Muscle layer of duodenum (tissue), 2 donors: ENCODE results near the gene CCDC187.

Experiments used
- H3K27ac ChIP-seq: one replicate; pipeline ENCODE4 v1.7.0; 2013; ENCODE audit warnings: mild to moderate bottlenecking, low read length
- H3K27me3 ChIP-seq: one replicate; pipeline ENCODE4 v1.7.0; 2013; ENCODE audit warnings: low read depth, mild to moderate bottlenecking, control low read depth, low read length
- H3K36me3 ChIP-seq, 2 donors: one replicate each; pipeline ENCODE4 v1.7.0; 2013; ENCODE audit warnings: low read length in 2 of 2, control low read depth in 1 of 2, mild to moderate bottlenecking in 1 of 2; ENCODE audit not compliant: insufficient read depth in 2 of 2, control insufficient read depth in 1 of 2
- H3K4me1 ChIP-seq, 2 donors: one replicate each; pipeline ENCODE4 v1.7.0; 2013; ENCODE audit warnings: low read length in 2 of 2, mild to moderate bottlenecking in 2 of 2, control low read depth in 1 of 2, moderate library complexity in 1 of 2; ENCODE audit not compliant: insufficient read depth in 2 of 2, control insufficient read depth in 1 of 2
- H3K4me3 ChIP-seq, 2 donors: one replicate each; pipeline ENCODE4 v1.7.0; 2013; ENCODE audit warnings: low read length in 2 of 2, low read depth in 1 of 2, mild to moderate bottlenecking in 1 of 2
- H3K9me3 ChIP-seq, 2 donors: one replicate each; pipeline ENCODE4 v1.7.0; 2013; ENCODE audit warnings: low read length in 2 of 2, control low read depth in 1 of 2, mild to moderate bottlenecking in 1 of 2; ENCODE audit not compliant: control insufficient read depth in 1 of 2
- donor health status: healthy.

The CCDC187 gene

GRCh38 chr9:136285501-136286358 is 18.2 kb downstream of the CCDC187 start:
- Histone ChIP-seq H3K27me3 (no peaks in the 10 kb centered on the region), H3K4me1 (peaks cover 0 to 8% of the 10 kb centered on the region in 2 donors), H3K27ac (no peak overlapping the region), H3K4me3 (no peak overlapping the region), H3K9me3 (no peaks in the 10 kb centered on the region), H3K36me3 (no peaks in the 10 kb centered on the region)

- Histone ChIP-seq H3K27me3 (no peaks in the 10 kb centered on the region), H3K4me3 (no peak overlapping the region), H3K4me1 (peaks cover 0 to 8% of the 10 kb centered on the region in 2 donors), H3K36me3 (no peaks in the 10 kb centered on the region), H3K27ac (no peak overlapping the region), H3K9me3 (no peaks in the 10 kb centered on the region)
Measured at GRCh38 chr9:136284951-136285350, 18.9 kb downstream of the CCDC187 start.

GRCh38 chr9:136284311-136284710 is 19.6 kb downstream of the CCDC187 start:
- no peaks in the 10 kb centered on the region for H3K27me3 ChIP-seq
- peaks cover 0 to 8% of the 10 kb centered on the region in 2 donors for H3K4me1 ChIP-seq
- H3K9me3 ChIP-seq: no peaks in the 10 kb centered on the region
- no peak overlapping the region for H3K4me3 ChIP-seq
- no peak overlapping the region for H3K27ac ChIP-seq
- no peaks in the 10 kb centered on the region for H3K36me3 ChIP-seq

GRCh38 chr9:136283291-136284235 is 20.3 kb downstream of the CCDC187 start:
- Histone ChIP-seq H3K36me3 (no peaks in the 10 kb centered on the region), H3K27ac (no peak overlapping the region)

GRCh38 chr9:136282272-136282861 is 21.5 kb downstream of the CCDC187 start:
- Histone ChIP-seq H3K9me3 (no peaks in the 10 kb centered on the region), H3K27me3 (no peaks in the 10 kb centered on the region), H3K4me1 (peaks cover 0 to 8% of the 10 kb centered on the region in 2 donors), H3K27ac (no peak overlapping the region), H3K36me3 (no peaks in the 10 kb centered on the region), H3K4me3 (no peak overlapping the region)

More at GRCh38 chr9:136283291-136284235, 20.3 kb downstream of the CCDC187 start:
- Histone ChIP-seq H3K9me3 (no peaks in the 10 kb centered on the region), H3K4me1 (peaks cover 0 to 8% of the 10 kb centered on the region in 2 donors), H3K27me3 (no peaks in the 10 kb centered on the region), H3K4me3 (peak overlapping the region; percentile 39)

DNA sequence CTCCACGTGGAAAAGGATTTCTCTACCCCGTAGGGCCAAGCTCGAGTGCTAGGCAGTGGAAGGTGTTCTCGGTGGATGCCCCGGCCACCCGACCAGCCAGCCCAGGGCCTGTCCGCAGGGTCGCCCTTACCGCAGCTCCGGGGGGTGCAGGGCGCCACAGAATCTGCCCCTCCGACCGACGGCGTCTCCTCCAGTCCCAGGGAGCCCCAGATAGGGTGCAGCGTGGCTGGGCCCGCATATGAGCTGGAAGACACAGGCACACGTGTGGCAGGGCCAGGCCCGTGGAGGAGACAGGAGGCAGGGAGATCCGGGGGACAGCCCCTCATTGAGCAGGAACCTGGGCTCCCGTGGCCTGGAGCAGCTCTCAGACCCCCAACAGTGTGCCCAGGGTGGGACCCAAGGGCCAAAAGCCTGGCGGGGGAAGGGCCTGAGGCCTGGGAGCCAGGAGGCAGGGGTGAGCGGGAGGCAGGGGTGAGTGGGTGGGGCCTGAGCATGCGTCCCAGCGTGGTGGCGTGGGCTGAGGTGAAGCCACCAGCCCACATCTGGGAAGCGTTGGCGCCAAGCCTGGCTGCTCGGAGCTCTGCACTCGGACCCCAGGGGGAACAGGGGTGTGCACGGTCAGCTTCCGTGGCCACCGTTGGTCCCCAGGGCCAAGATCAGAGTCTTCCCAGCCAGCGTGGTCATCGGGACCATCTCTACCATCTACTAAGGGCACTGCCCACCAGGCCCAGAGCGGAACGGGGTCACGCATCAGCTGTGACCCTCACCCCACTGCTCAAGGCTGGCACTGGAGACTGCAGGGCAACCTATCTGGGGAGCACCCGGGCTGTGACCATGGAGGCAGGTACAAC is 22.2 kb downstream of the CCDC187 start:
- no peaks in the 10 kb centered on the region for H3K27me3 ChIP-seq

GRCh38 chr9:136280535-136281315 is 23.2 kb downstream of the CCDC187 start:
- H3K36me3 ChIP-seq: no peaks in the 10 kb centered on the region
- H3K27ac ChIP-seq: no peak overlapping the region
- H3K4me1 ChIP-seq: peaks cover 0 to 8% of the 10 kb centered on the region in 2 donors
- no peaks in the 10 kb centered on the region for H3K9me3 ChIP-seq
- H3K4me3 ChIP-seq: no peak overlapping the region
- H3K27me3 ChIP-seq: no peaks in the 10 kb centered on the region

More for the DNA sequence above, 22.2 kb downstream of the CCDC187 start:
- H3K4me1 ChIP-seq: peaks cover 0 to 8% of the 10 kb centered on the region in 2 donors
- H3K4me3 ChIP-seq: no peak overlapping the region
- no peaks in the 10 kb centered on the region for H3K36me3 ChIP-seq
- H3K27ac ChIP-seq: no peak overlapping the region
- no peaks in the 10 kb centered on the region for H3K9me3 ChIP-seq

GRCh38 chr9:136279471-136279870 is 24.4 kb downstream of the CCDC187 start:
- Histone ChIP-seq H3K27me3 (no peaks in the 10 kb centered on the region), H3K27ac (no peak overlapping the region), H3K4me3 (no peak overlapping the region), H3K9me3 (no peaks in the 10 kb centered on the region), H3K4me1 (peaks cover 0 to 8% of the 10 kb centered on the region in 2 donors), H3K36me3 (no peaks in the 10 kb centered on the region)

DNA sequence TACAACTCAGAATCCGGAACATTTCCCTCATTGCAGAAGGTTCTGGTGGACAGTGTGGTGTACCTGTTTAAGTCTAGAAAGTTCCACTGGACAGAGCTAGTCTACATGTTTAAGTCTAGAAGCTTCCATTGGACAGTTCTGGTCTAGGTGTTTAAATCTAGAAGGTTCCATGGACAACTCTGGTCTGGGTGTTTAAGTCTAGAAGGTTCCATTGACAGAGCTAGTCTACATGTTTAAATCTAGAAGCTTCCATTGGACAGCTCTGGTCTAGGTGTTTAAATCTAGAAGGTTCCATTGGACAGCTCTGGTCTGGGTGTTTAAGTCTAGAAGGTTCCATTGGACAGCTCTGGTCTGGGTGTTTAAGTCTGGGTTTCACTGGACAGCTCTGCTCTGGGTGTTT is 25.0 kb downstream of the CCDC187 start:
- Histone ChIP-seq H3K4me1 (peaks cover 0 to 8% of the 10 kb centered on the region in 2 donors), H3K36me3 (no peaks in the 10 kb centered on the region), H3K4me3 (no peak overlapping the region), H3K9me3 (no peaks in the 10 kb centered on the region), H3K27ac (no peak overlapping the region), H3K27me3 (no peaks in the 10 kb centered on the region)

DNA sequence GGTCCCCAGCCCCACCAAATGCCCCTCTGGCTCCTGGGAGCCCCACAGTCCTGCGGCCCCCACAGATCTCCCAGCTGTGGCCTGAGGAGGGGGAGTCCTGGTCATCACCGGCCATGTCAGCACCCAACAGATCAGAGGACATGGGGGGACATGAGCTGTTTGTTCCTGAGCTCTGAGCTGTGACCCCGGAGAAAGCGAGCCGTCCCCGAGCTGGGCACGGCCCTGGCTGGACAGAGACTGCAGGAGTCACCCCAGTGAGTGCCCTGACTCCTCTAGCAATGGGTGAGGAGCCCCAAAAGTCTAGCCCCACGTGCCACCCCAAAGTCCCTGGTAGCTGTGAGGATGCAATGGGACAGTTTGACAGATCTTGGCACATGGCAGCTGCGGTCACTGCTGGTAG is 25.7 kb downstream of the CCDC187 start:
- Histone ChIP-seq H3K4me3 (no peak overlapping the region), H3K9me3 (no peaks in the 10 kb centered on the region), H3K4me1 (peaks cover 0 to 1% of the 10 kb centered on the region in 2 donors), H3K27me3 (no peaks in the 10 kb centered on the region), H3K36me3 (no peaks in the 10 kb centered on the region), H3K27ac (no peak overlapping the region)
